ENCODE measurements around the gene MAGIX.

MAGIX gene

GRCh38 chrX:49179358-49179757, 16.8 kb downstream of the MAGIX start:
- no peak for DNase-seq (ENCODE audit: extremely low read depth in 1 of 2, low read depth in 1 of 2)

GRCh38 chrX:49183701-49184281, 21.2 kb downstream of the MAGIX start:
- no peak for DNase-seq (ENCODE audit: extremely low read depth in 1 of 2, low read depth in 1 of 2)

- DNase-seq (ENCODE audit: extremely low read depth in 1 of 2, low read depth in 1 of 2), result no peak
These were observed 22.0 kb downstream of the MAGIX start for GRCh38 chrX:49184294-49185281.

GRCh38 chrX:49186125-49187027, 23.8 kb downstream of the MAGIX start, which contains the start of gene PRICKLE3:
Gene PRICKLE3, minus strand, starts transcription at chrX:49186373. Its CDS starts 76 bp downstream, at chrX:49186297.
- peak in 1 of 2 donors; percentile 66 for DNase-seq (ENCODE audit: extremely low read depth in 1 of 2, low read depth in 1 of 2)

- DNase-seq (ENCODE audit: extremely low read depth in 1 of 2, low read depth in 1 of 2), result no peak
These were observed 24.5 kb downstream of the MAGIX start for GRCh38 chrX:49187028-49187394.

GRCh38 chrX:49187526-49187925, 25.0 kb downstream of the MAGIX start:
- no peak for DNase-seq (ENCODE audit: extremely low read depth in 1 of 2, low read depth in 1 of 2)

GRCh38 chrX:49188468-49189076, 26.0 kb downstream of the MAGIX start:
- DNase-seq (ENCODE audit: extremely low read depth in 1 of 2, low read depth in 1 of 2), result no peak

- no peak for DNase-seq (ENCODE audit: extremely low read depth in 1 of 2, low read depth in 1 of 2)
These were observed 27.0 kb downstream of the MAGIX start for GRCh38 chrX:49189606-49190005.

GRCh38 chrX:49190821-49191573, 28.4 kb downstream of the MAGIX start:
- DNase-seq (ENCODE audit: extremely low read depth in 1 of 2, low read depth in 1 of 2), result peak in 1 of 2 donors; percentile 80

- no peak for DNase-seq (ENCODE audit: extremely low read depth in 1 of 2, low read depth in 1 of 2)
These were observed 29.0 kb downstream of the MAGIX start for GRCh38 chrX:49191574-49192011.

GRCh38 chrX:49192722-49193328, 30.3 kb downstream of the MAGIX start:
- no peak for DNase-seq (ENCODE audit: extremely low read depth in 1 of 2, low read depth in 1 of 2)

- DNase-seq (ENCODE audit: extremely low read depth in 1 of 2, low read depth in 1 of 2), result no peak
These were observed 31.0 kb downstream of the MAGIX start for GRCh38 chrX:49193542-49193964.

GRCh38 chrX:49197543-49198087, 35.1 kb downstream of the MAGIX start:
- DNase-seq (ENCODE audit: extremely low read depth in 1 of 2, low read depth in 1 of 2), result no peak

GRCh38 chrX:49198540-49199314, 36.2 kb downstream of the MAGIX start:
- DNase-seq (ENCODE audit: extremely low read depth in 1 of 2, low read depth in 1 of 2), result no peak

- DNase-seq (ENCODE audit: extremely low read depth in 1 of 2, low read depth in 1 of 2), result no peak
These were observed 36.7 kb downstream of the MAGIX start for GRCh38 chrX:49199315-49199595.

- DNase-seq (ENCODE audit: extremely low read depth in 1 of 2, low read depth in 1 of 2), result peak; percentile 74 to 80
These were observed 37.6 kb downstream of the MAGIX start, which contains the start of gene SYP for GRCh38 chrX:49199906-49200771. Gene SYP, minus strand, starts transcription at chrX:49200193. Its CDS starts 7 bp downstream, at chrX:49200186.

GRCh38 chrX:49202022-49202421, 39.5 kb downstream of the MAGIX start:
- no peak for DNase-seq (ENCODE audit: extremely low read depth in 1 of 2, low read depth in 1 of 2)
